SHP77 treated with DMSO at 0.1 percent for 48 hours (cell line): ENCODE data around the gene PROKR2.

ENCODE experiments used
- DNase-seq: peaks from one replicate; lab custom pipeline; 2025; lab: John Stamatoyannopoulos, UW

Gene PROKR2

GRCh38 chr20:5282561-5282960 is 34.2 kb downstream of the PROKR2 start:
- DNase-seq = no peak

- DNase-seq = no peak
Observed at GRCh38 chr20:5279661-5280060, 37.1 kb downstream of the PROKR2 start.

GRCh38 chr20:5272268-5272667 is 44.5 kb downstream of the PROKR2 start:
- DNase-seq = no peak

GRCh38 chr20:5270603-5271002 is 46.2 kb downstream of the PROKR2 start:
- DNase-seq = no peak

GRCh38 chr20:5268449-5268848 is 48.3 kb downstream of the PROKR2 start:
- no peak for DNase-seq

- DNase-seq = no peak
Observed at GRCh38 chr20:5267092-5267491, 49.7 kb downstream of the PROKR2 start.
